Mucosa of descending colon (tissue), 3 donors: ENCODE results near the gene ENTREP3. TPM values are rescaled to one million over a fixed set of nuclear protein-coding genes. Genes with fewer than 3 reads are reported as not detected.

Experiments
- ATAC-seq: fragments of 200-7000 bp; cut with Tn5 transposase; one replicate; pipeline ENCODE4 v1.9.1; 2020; ENCODE audit warnings: mild to moderate bottlenecking, moderate library complexity
- DNase-seq, 3 donors: peaks; one replicate each; pipeline ENCODE4 v3.0.0-alpha.2; 2020
- H3K36me3 ChIP-seq: fragments of 200-600 bp; one replicate; pipeline ENCODE4 v1.8.0; 2021; ENCODE audit warnings: low read depth, mild to moderate bottlenecking
- H3K4me1 ChIP-seq: fragments of 200-600 bp; one replicate; pipeline ENCODE4 v1.8.0; 2021; ENCODE audit warnings: low read depth, mild to moderate bottlenecking
- H3K4me3 ChIP-seq: fragments of 200-600 bp; one replicate; pipeline ENCODE4 v1.8.0; 2021; ENCODE audit warnings: mild to moderate bottlenecking
- H3K9me3 ChIP-seq: fragments of 200-600 bp; one replicate; pipeline ENCODE4 v1.8.0; 2021; ENCODE audit warnings: mild to moderate bottlenecking
- CTCF ChIP-seq: fragments of 200-600 bp; IDR thresholded peaks from one replicate; pipeline ENCODE4 v1.8.0; 2022; ENCODE audit warnings: antibody characterized with exemption, mild to moderate bottlenecking
- intact Hi-C, 2 donors: fragments of 100-400 bp; cut with DNase I in 1 of 2; cut with micrococcal nuclease in 1 of 2; formaldehyde crosslinking; loops; one replicate each; pipeline versions ENCODE4 v1.11.0 to v1.11.1; 2022; cut with DNase I, micrococcal nuclease
- total RNA-seq, 3 donors: library from RNA; stranded (reverse); fragmentation: NEBNext Ultra II Directional in 2 of 3; extraction: Animal tissue kit (Norgen Biotek cat#: 25700) in 2 of 3; gene quantifications; one replicate each; pipeline versions ENCODE4 v1.2.1 to v1.2.4, GENCODE V29; 2021 to 2023
- donor health status: DM: no; HTN: no; CAD: no; lungs with moderate emphysema.
- donor health status: DM: no; HTN: no; CAD: no.
- donor health status: DM: no; HTN: yes; CAD: no.

The ENTREP3 gene
- total RNA-seq, 3 donors from 2014 or later: 16.9 to 42.6 (median 20.4) TPM

GRCh38 chr1:155277902-155278688, 22.8 kb upstream of the ENTREP3 start:
- intact Hi-C loops: loop anchor here in 1 of 2 donors (10.0 kb wide), 1 partner anchor 47 kb away; the partner anchor contains the start of gene RUSC1
- Histone ChIP-seq H3K4me1 (peaks cover 8% of the 10 kb centered on the region), H3K4me3 (peak overlapping the region; percentile 46), H3K9me3 (no peaks in the 10 kb centered on the region), H3K36me3 (no peaks in the 10 kb centered on the region)
- no peak for TF ChIP-seq CTCF
- ATAC-seq: peak; percentile 57
- peak; percentile 80 to 82 (median 81) for DNase-seq

- ATAC-seq (peak; percentile 85), DNase-seq (peak; percentile 98 to 100 (median 99))
- no peaks in the 10 kb centered on the region for H3K36me3 ChIP-seq
- peak within 1 kb of the TSS; percentile 46 for H3K4me3 ChIP-seq
- no peaks in the 10 kb centered on the region for H3K9me3 ChIP-seq
- peaks cover 13% of the 10 kb centered on the region for H3K4me1 ChIP-seq
- intact Hi-C loops: loop anchor here in 1 of 2 donors (10.0 kb wide), 1 partner anchor 48 kb away; the partner anchor contains the start of gene RUSC1
- TF ChIP-seq CTCF: peak; percentile 80
Observed at GRCh38 chr1:155277070-155277901, 22.0 kb upstream of the ENTREP3 start, which contains the start of gene HCN3. TSS of gene HCN3 (plus strand) at chr1:155277463. CDS start at chr1:155277591, 128 bp downstream.

- intact Hi-C loops: loop anchor here in 1 of 2 donors (10.0 kb wide), 1 partner anchor 51 kb away; the partner anchor contains the start of gene RUSC1
- peaks cover 16% of the 10 kb centered on the region for H3K4me1 ChIP-seq
- no peak for TF ChIP-seq CTCF
Observed at GRCh38 chr1:155273343-155274245, 18.3 kb upstream of the ENTREP3 start, which contains the start of gene CLK2. TSS of gene CLK2 (minus strand) at chr1:155273504. CDS start at chr1:155270977, 2,527 bp downstream.

GRCh38 chr1:155272466-155273342, 17.4 kb upstream of the ENTREP3 start:
- Histone ChIP-seq H3K9me3 (no peaks in the 10 kb centered on the region), H3K4me3 (peak overlapping the region; percentile 74), H3K36me3 (peaks cover 13% of the 10 kb centered on the region), H3K4me1 (peaks cover 15% of the 10 kb centered on the region)
- no peak for TF ChIP-seq CTCF
- intact Hi-C loops: loop anchor here in 1 of 2 donors (10.0 kb wide), 1 partner anchor 52 kb away; the partner anchor contains the start of gene RUSC1
- DNase-seq (no peak), ATAC-seq (peak; percentile 47)

More at GRCh38 chr1:155273343-155274245, 18.3 kb upstream of the ENTREP3 start, which contains the start of gene CLK2:
- ATAC-seq (peak; percentile 89), DNase-seq (peak; percentile 95 to 98 (median 98))
- H3K36me3 ChIP-seq: peaks cover 9% of the 10 kb centered on the region
- peak within 1 kb of the TSS; percentile 74 for H3K4me3 ChIP-seq
- H3K9me3 ChIP-seq: no peaks in the 10 kb centered on the region
